GM23248 (cell line): Measurements from ENCODE around the gene HSD11B2. TPM values are rescaled to one million over a fixed set of nuclear protein-coding genes. Genes with fewer than 3 reads are reported as not detected.

ENCODE experiments used
- DNase-seq: peaks from one replicate; pipeline ENCODE4 v3.0.0-alpha.2; 2015
- H2AFZ ChIP-seq: fragments of 200-600 bp; sonication (generic); 2 replicates; pipeline ENCODE4 v1.6.1; 2016; ENCODE audit warnings: antibody characterized with exemption
- H3F3A ChIP-seq: fragments of 200-600 bp; sonication (generic); 2 replicates; pipeline ENCODE4 v1.6.1; 2016; ENCODE audit warnings: mild to moderate bottlenecking, antibody characterized with exemption, mixed run types; ENCODE audit not compliant: insufficient read depth
- H3K27ac ChIP-seq: fragments of 200-600 bp; sonication (generic); 2 replicates; pipeline ENCODE4 v1.5.1; 2016; ENCODE audit warnings: mild to moderate bottlenecking
- H3K27me3 ChIP-seq: fragments of 200-600 bp; sonication (generic); replicated peaks from 2 replicates; pipeline ENCODE4 v1.6.1; 2016; ENCODE audit warnings: mild to moderate bottlenecking; ENCODE audit not compliant: insufficient read depth
- H3K36me3 ChIP-seq: fragments of 200-600 bp; sonication (generic); 2 replicates; pipeline ENCODE4 v1.6.1; 2016; ENCODE audit warnings: low read depth, mild to moderate bottlenecking
- H3K4me1 ChIP-seq: fragments of 200-600 bp; sonication (generic); 2 replicates; pipeline ENCODE4 v1.6.1; 2016; ENCODE audit warnings: mild to moderate bottlenecking; ENCODE audit not compliant: insufficient read depth
- H3K4me2 ChIP-seq: fragments of 200-600 bp; sonication (generic); one replicate; pipeline ENCODE4 v1.6.1; 2016; ENCODE audit warnings: mild to moderate bottlenecking; ENCODE audit not compliant: unreplicated experiment
- H3K4me3 ChIP-seq: fragments of 200-600 bp; sonication (generic); 2 replicates; pipeline ENCODE4 v1.5.1; 2016; ENCODE audit warnings: mild to moderate bottlenecking
- H3K79me2 ChIP-seq: fragments of 200-600 bp; sonication (generic); 2 replicates; pipeline ENCODE4 v1.6.1; 2016; ENCODE audit warnings: mild to moderate bottlenecking; ENCODE audit not compliant: insufficient read depth
- H3K9ac ChIP-seq: fragments of 200-600 bp; sonication (generic); 2 replicates; pipeline ENCODE4 v1.6.1; 2016; ENCODE audit warnings: mild to moderate bottlenecking
- H3K9me2 ChIP-seq: fragments of 200-600 bp; sonication (generic); 2 replicates; pipeline ENCODE4 v1.6.1; 2016; ENCODE audit warnings: mixed run types, mild to moderate bottlenecking, moderate library complexity; ENCODE audit not compliant: insufficient read depth
- H3K9me3 ChIP-seq: fragments of 200-600 bp; sonication (generic); one replicate; pipeline ENCODE4 v1.6.1; 2017; ENCODE audit warnings: low read depth
- H4K20me1 ChIP-seq: fragments of 200-600 bp; sonication (generic); 2 replicates; pipeline ENCODE4 v1.6.0; 2016; ENCODE audit not compliant: insufficient read depth
- EZH2 ChIP-seq: fragments of 200-600 bp; sonication (generic); IDR thresholded peaks from 2 replicates; pipeline ENCODE4 v1.6.1; 2018; ENCODE audit warnings: antibody characterized with exemption, mild to moderate bottlenecking; ENCODE audit not compliant: insufficient read depth, poor library complexity, severe bottlenecking
- EZH2phosphoT487 ChIP-seq: fragments of 200-600 bp; sonication (generic); IDR thresholded peaks from 2 replicates; pipeline ENCODE4 v1.6.1; 2018; ENCODE audit warnings: antibody characterized with exemption, moderate library complexity, mild to moderate bottlenecking, low read depth; ENCODE audit not compliant: insufficient read depth
- WGBS, 2 experiments: methylation state at CpG; one replicate each; pipeline ENCODE4 v1.1.6; 2015 to 2017; ENCODE audit warnings: low lambda C conversion rate in 2 of 2, low coverage in 1 of 2; ENCODE audit errors: missing lambda C conversion rate in 2 of 2; 5-methylcytosine and 5-hydroxymethylcytosine counted together
- in situ Hi-C: fragments of 300-500 bp; cut with MboI; formaldehyde crosslinking; loops from 2 replicates; pipeline ENCODE4 v1.15.0; 2020
- polyA plus RNA-seq: library from polyadenylated mRNA; unstranded; fragments of >200 nt; fragmentation: Nextera tagmentation; extraction: Ambion mirVana; gene quantifications from 2 replicates; pipeline ENCODE4 v1.2.1, GENCODE V29; 2016
- total RNA-seq: library from RNA; depleted of rRNA; stranded (reverse); fragments of >200 nt; shearing (Covaris generic); gene quantifications from 2 replicates; pipeline ENCODE4 v1.2.3, GENCODE V29; 2014

Gene HSD11B2
- total and polyA plus RNA-seq, 2 experiments from 2014 or later: 0.36 TPM; not detected in 1

DNA sequence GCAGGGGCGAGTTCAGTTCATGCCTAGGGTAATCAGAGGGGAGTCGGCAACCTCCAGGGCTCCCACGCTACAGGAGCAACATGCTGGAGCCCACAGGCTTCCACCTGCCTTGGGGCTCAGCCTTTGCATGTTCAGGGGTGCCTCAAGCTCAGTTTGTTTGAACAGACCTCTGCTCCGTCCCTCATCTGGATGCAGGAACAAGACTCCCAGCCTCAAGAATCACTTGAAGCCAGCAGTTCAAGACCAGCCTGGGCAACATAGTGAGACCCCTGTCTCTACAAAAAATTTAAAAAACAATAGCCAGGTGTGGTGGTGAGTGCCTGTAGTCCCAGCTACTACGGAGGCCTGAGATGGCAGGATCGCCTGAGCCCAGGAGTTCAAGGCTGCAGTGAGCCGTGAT is 4.9 kb upstream of the HSD11B2 start:
- in situ Hi-C loops: no loop called here

DNA sequence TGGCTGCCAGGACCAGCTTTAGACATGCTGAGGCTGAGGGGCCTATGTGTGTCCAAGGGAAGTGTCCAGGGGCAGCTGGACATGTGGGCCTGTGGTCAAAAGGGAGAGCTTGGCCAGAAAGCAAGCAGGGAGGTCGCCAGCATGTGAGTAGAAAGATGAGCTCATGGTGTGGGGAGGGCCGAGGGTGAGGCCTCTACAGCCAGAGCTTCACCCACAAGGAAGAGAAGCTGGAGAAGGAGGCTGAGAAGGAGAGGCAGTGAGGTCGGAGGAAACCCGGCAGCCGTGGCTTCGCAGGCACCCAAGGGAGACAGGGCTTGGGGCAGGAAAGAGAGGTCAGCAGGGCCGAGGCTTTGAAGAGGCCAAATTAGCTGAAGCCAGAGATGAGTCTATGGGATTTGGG is 4.0 kb upstream of the HSD11B2 start:
- no peaks in the 10 kb centered on the region for H4K20me1 ChIP-seq
- no peaks in the 10 kb centered on the region for H3K79me2 ChIP-seq
- 70 to 86% methylated on average over 7 of the region's 7 CpGs for WGBS, 2 experiments
- no peak overlapping the region for H3K27ac ChIP-seq
- no peak overlapping the region for H3K4me3 ChIP-seq
- no peak for DNase-seq
- no peaks in the 10 kb centered on the region; the same call in 1 of the 2 replicates for H3K27me3 ChIP-seq
- no peaks in the 10 kb centered on the region for H3F3A ChIP-seq
- H3K9me2 ChIP-seq: no peaks in the 10 kb centered on the region
- no peak overlapping the region for H3K4me2 ChIP-seq
- no peaks in the 10 kb centered on the region for H3K9me3 ChIP-seq
- TF ChIP-seq EZH2: no peak
- TF ChIP-seq EZH2phosphoT487: no peak
- H2AFZ ChIP-seq: no peak overlapping the region
- in situ Hi-C loops: no loop called here
- no peaks in the 10 kb centered on the region for H3K4me1 ChIP-seq
- H3K36me3 ChIP-seq: no peaks in the 10 kb centered on the region
- no peak overlapping the region for H3K9ac ChIP-seq

More for the DNA sequence above, 4.9 kb upstream of the HSD11B2 start:
- no peak for TF ChIP-seq EZH2
- no peak for TF ChIP-seq EZH2phosphoT487
- Histone ChIP-seq H3K79me2 (no peaks in the 10 kb centered on the region), H3K4me3 (no peak overlapping the region), H3F3A (no peaks in the 10 kb centered on the region), H3K9me2 (no peaks in the 10 kb centered on the region), H3K27me3 (no peaks in the 10 kb centered on the region; the same call in 1 of the 2 replicates), H3K9me3 (no peaks in the 10 kb centered on the region), H3K4me1 (no peaks in the 10 kb centered on the region), H4K20me1 (no peaks in the 10 kb centered on the region), H3K27ac (no peak overlapping the region), H2AFZ (no peak overlapping the region), H3K4me2 (no peak overlapping the region), H3K9ac (no peak overlapping the region), H3K36me3 (no peaks in the 10 kb centered on the region)
- no peak for DNase-seq
- WGBS, 2 experiments: 70 to 73% methylated on average over 7 of the region's 7 CpGs

DNA sequence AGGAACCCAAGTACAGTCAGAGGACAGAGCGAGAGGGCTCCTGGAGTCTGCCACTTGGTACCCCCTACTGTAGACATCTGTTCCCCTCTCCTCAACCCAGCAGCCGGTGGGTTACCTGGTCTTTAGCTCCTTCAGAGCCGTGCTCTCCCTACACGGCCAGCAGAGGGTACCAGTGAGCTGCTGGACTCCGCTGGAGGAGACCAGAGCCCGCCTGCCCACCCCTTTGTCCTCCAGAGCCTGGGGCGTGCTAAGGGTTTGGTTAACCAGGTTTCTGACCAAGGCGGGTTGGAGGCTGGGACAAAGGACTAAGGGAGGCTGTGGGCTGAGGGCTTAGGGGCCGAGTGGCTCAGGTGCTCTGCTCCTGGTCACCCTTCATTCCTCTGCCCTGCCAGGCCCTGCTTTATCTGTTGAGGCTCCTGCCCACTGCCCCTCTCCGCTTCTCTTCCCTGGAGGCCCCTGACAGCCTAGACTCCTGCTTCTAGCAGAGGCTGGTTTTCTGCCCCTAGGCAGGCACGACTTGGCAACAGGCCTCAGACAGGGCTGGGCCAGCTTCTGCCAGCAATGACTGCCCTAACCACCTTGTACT is 2.7 kb upstream of the HSD11B2 start:
- Histone ChIP-seq H4K20me1 (no peaks in the 10 kb centered on the region), H3K27me3 (no peaks in the 10 kb centered on the region; the same call in 1 of the 2 replicates), H3K79me2 (no peaks in the 10 kb centered on the region), H3K4me2 (no peak overlapping the region), H3F3A (no peaks in the 10 kb centered on the region), H2AFZ (no peak overlapping the region), H3K9me3 (no peaks in the 10 kb centered on the region), H3K4me1 (no peaks in the 10 kb centered on the region), H3K9me2 (no peaks in the 10 kb centered on the region), H3K36me3 (no peaks in the 10 kb centered on the region), H3K9ac (no peak overlapping the region), H3K4me3 (no peak overlapping the region), H3K27ac (no peak overlapping the region)
- WGBS, 2 experiments: 30 to 39% methylated on average over 10 to 11 of the region's 11 CpGs
- peak; percentile 78 for DNase-seq
- in situ Hi-C loops: no loop called here
- TF ChIP-seq EZH2phosphoT487 (no peak), EZH2 (no peak)

DNA sequence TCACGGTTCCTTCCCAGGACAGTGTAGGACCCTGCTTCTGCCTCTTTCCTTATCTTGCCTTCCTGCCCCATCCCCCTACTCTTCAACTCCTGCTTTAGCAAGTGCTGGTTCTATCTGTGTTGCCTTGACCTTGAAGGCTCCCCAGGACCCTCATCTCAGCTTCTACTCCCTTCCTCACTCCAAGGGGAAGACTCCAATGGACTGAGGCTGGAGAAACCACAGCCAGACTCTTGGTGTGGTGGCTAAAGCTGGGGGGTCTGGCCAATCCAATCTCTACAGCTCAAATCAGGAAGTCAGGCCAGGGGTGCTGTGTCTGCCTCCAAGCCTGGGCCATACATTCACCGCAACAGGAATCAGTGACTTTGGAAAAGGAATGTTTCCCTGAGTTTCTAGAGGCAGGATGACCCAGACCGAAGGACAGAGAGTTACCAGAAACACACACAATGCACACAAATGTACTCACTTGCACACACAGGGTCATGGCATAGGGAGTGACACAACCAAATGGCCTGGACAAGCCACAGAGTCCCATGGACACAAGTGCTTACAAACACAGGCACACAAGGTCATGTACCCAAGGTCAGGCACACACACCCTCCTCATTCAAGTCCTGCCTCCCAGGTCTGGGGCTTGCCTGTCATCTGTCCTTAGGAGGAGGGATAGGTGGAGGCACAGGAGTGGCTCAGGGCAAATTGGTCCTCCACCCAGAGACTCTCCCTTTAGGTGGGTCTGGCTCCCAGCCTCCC is 1.7 kb upstream of the HSD11B2 start:
- in situ Hi-C loops: no loop called here
- no peak overlapping the region for H3K4me2 ChIP-seq
- DNase-seq: no peak
- H3K4me3 ChIP-seq: no peak overlapping the region
- WGBS, 2 experiments: 96 to 99% methylated on average over 3 of the region's 3 CpGs
- no peaks in the 10 kb centered on the region for H3K4me1 ChIP-seq
- no peak overlapping the region for H3K27ac ChIP-seq
- no peaks in the 10 kb centered on the region for H4K20me1 ChIP-seq
- H2AFZ ChIP-seq: no peak overlapping the region
- H3K9me2 ChIP-seq: no peaks in the 10 kb centered on the region
- H3K9ac ChIP-seq: no peak overlapping the region
- no peaks in the 10 kb centered on the region for H3K9me3 ChIP-seq
- TF ChIP-seq EZH2 (no peak), EZH2phosphoT487 (no peak)
- H3K27me3 ChIP-seq: no peaks in the 10 kb centered on the region; the same call in 1 of the 2 replicates
- H3F3A ChIP-seq: no peaks in the 10 kb centered on the region
- H3K79me2 ChIP-seq: no peaks in the 10 kb centered on the region
- no peaks in the 10 kb centered on the region for H3K36me3 ChIP-seq
